ENCODE measurements around the gene MBNL2. TPM values are rescaled to one million over a fixed set of nuclear protein-coding genes. Genes with fewer than 3 reads are reported as not detected.

The MBNL2 gene
- total RNA-seq, 4 donors from 2014 or later: 113 to 129 (median 118) TPM

GRCh38 chr13:97327086-97327485 is 105.0 kb downstream of the MBNL2 start:
- H3K4me3 ChIP-seq: no peak overlapping the region
- no peaks in the 10 kb centered on the region for H3K36me3 ChIP-seq
- no peaks in the 10 kb centered on the region for H3K27me3 ChIP-seq
- no peak for ATAC-seq
- WGBS, 2 donors (ENCODE audit: low coverage in 1 of 2): 49 to 71% methylated on average over 5 to 6 of the region's 6 CpGs
- TF ChIP-seq POLR2AphosphoS5 (IDR thresholded peaks at IDR 0.05): no peak
- no peak for TF ChIP-seq EP300 (IDR thresholded peaks at IDR 0.05)
- TF ChIP-seq POLR2A (IDR thresholded peaks at IDR 0.05): no peak
- TF ChIP-seq, protein P1, sequence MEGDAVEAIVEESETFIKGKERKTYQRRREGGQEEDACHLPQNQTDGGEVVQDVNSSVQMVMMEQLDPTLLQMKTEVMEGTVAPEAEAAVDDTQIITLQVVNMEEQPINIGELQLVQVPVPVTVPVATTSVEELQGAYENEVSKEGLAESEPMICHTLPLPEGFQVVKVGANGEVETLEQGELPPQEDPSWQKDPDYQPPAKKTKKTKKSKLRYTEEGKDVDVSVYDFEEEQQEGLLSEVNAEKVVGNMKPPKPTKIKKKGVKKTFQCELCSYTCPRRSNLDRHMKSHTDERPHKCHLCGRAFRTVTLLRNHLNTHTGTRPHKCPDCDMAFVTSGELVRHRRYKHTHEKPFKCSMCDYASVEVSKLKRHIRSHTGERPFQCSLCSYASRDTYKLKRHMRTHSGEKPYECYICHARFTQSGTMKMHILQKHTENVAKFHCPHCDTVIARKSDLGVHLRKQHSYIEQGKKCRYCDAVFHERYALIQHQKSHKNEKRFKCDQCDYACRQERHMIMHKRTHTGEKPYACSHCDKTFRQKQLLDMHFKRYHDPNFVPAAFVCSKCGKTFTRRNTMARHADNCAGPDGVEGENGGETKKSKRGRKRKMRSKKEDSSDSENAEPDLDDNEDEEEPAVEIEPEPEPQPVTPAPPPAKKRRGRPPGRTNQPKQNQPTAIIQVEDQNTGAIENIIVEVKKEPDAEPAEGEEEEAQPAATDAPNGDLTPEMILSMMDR (IDR thresholded peaks at IDR 0.05): no peak
- peak overlapping the region in 2 of 4 donors; percentile 69 to 75 for H3K27ac ChIP-seq
- H3K4me1 ChIP-seq: peaks cover 21 to 99% (median 28%) of the 10 kb centered on the region in 3 donors
- H3K9me3 ChIP-seq: no peaks in the 10 kb centered on the region

GRCh38 chr13:97327506-97328221 is 105.5 kb downstream of the MBNL2 start:
- Histone ChIP-seq H3K27ac (peak overlapping the region in 2 of 4 donors; percentile 69 to 75), H3K4me1 (peaks cover 19 to 99% (median 23%) of the 10 kb centered on the region in 3 donors), H3K27me3 (no peaks in the 10 kb centered on the region), H3K36me3 (no peaks in the 10 kb centered on the region), H3K9me3 (no peaks in the 10 kb centered on the region), H3K4me3 (no peak overlapping the region)
- WGBS, 2 donors (ENCODE audit: low coverage in 1 of 2): 23 to 44% methylated on average over 4 of the region's 4 CpGs
- ATAC-seq: no peak
- no peak for TF ChIP-seq POLR2AphosphoS5 (IDR thresholded peaks at IDR 0.05)
- TF ChIP-seq, protein P1 (IDR thresholded peaks at IDR 0.05): no peak
- no peak for TF ChIP-seq POLR2A (IDR thresholded peaks at IDR 0.05)
- no peak for TF ChIP-seq EP300 (IDR thresholded peaks at IDR 0.05)

- H3K4me3 ChIP-seq: no peak overlapping the region
- TF ChIP-seq POLR2AphosphoS5 (IDR thresholded peaks at IDR 0.05) (peak; percentile 25), EP300 (IDR thresholded peaks at IDR 0.05) (no peak), POLR2A (IDR thresholded peaks at IDR 0.05) (no peak)
- TF ChIP-seq, protein P1 (IDR thresholded peaks at IDR 0.05): no peak
- WGBS, 2 donors (ENCODE audit: low coverage in 1 of 2): 63 to 71% methylated on average over 8 to 9 of the region's 12 CpGs
- peaks cover 15 to 99% (median 17%) of the 10 kb centered on the region in 3 donors for H3K4me1 ChIP-seq
- H3K9me3 ChIP-seq: no peaks in the 10 kb centered on the region
- H3K27me3 ChIP-seq: no peaks in the 10 kb centered on the region
- H3K27ac ChIP-seq: peak overlapping the region; percentile 37 to 75 (median 70)
- no peaks in the 10 kb centered on the region for H3K36me3 ChIP-seq
- ATAC-seq: peak; percentile 78
Observed at GRCh38 chr13:97328222-97328790, 106.2 kb downstream of the MBNL2 start.

DNA sequence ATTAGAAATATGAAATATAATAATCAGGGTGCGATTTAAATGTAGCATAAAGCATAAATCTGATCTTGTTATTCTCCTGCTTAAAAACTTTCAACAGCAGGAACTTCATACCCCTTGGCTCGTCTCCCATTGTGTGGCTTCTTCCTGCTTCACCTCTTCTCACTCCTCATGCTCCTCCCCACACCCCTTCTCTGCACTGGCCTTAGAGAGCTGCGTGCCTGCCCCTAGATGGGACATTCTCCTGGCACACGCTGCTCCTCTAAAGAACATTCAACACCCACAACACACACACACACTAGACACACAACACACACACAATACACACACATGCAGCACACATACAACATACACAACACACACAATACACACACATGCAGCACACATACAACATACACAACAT is 107.2 kb downstream of the MBNL2 start:
- Histone ChIP-seq H3K4me3 (no peak overlapping the region), H3K9me3 (no peaks in the 10 kb centered on the region), H3K27me3 (no peaks in the 10 kb centered on the region), H3K4me1 (peaks cover 15 to 97% (median 15%) of the 10 kb centered on the region in 3 donors), H3K27ac (peak overlapping the region in 2 of 4 donors; percentile 69 to 75), H3K36me3 (no peaks in the 10 kb centered on the region)
- 40 to 55% methylated on average over 4 of the region's 4 CpGs for WGBS, 2 donors (ENCODE audit: low coverage in 1 of 2)
- ATAC-seq: no peak
- TF ChIP-seq POLR2AphosphoS5 (IDR thresholded peaks at IDR 0.05) (no peak), POLR2A (IDR thresholded peaks at IDR 0.05) (no peak), EP300 (IDR thresholded peaks at IDR 0.05) (no peak)
- TF ChIP-seq, protein P1 (IDR thresholded peaks at IDR 0.05): no peak
